H7 (cell line): Measurements from ENCODE around the gene CHID1. TPM values are rescaled to one million over a fixed set of nuclear protein-coding genes. Genes with fewer than 3 reads are reported as not detected.

Experiments
- DNase-seq: peaks from one replicate; pipeline ENCODE4 v3.0.0; 2012
- H3K27me3 ChIP-seq: 2 replicates; pipeline ENCODE4 v1.6.0; 2011; ENCODE audit warnings: mild to moderate bottlenecking, low read length; ENCODE audit not compliant: control insufficient read depth, insufficient read depth
- H3K36me3 ChIP-seq: replicated peaks from 2 replicates; pipeline ENCODE4 v1.5.1; 2011; ENCODE audit warnings: low read length; ENCODE audit not compliant: control insufficient read depth, insufficient read depth
- H3K4me3 ChIP-seq: 2 replicates; pipeline ENCODE4 v1.5.1; 2011; ENCODE audit warnings: low read depth, mild to moderate bottlenecking, control low read depth, low read length, moderate library complexity; ENCODE audit not compliant: insufficient read depth
- total RNA-seq: library from RNA; depleted of rRNA; stranded (reverse); fragments of >200 nt; shearing (Covaris generic); gene quantifications from 2 replicates; pipeline ENCODE4 v1.2.3, GENCODE V29; 2014; rRNA removed

Gene CHID1
- 36.9 and 38.1 TPM in 2 replicates for total RNA-seq

GRCh38 chr11:910589-911030, at the start of gene CHID1:
TSS of gene CHID1 (minus strand) at chr11:910810. CDS start at chr11:904816, 5,994 bp downstream.
- no peaks in the 10 kb centered on the region for H3K27me3 ChIP-seq
- H3K4me3 ChIP-seq: peak within 1 kb of the TSS; percentile 84
- H3K36me3 ChIP-seq: no peaks in the 10 kb centered on the region; the same call in 1 of the 2 replicates
- DNase-seq: peak; percentile 100

GRCh38 chr11:959608-960007, 49.0 kb upstream of the CHID1 start:
- H3K36me3 ChIP-seq: peaks cover 6% of the 10 kb centered on the region
- no peaks in the 10 kb centered on the region for H3K27me3 ChIP-seq
- peak; percentile 25 for DNase-seq
- H3K4me3 ChIP-seq: no peak overlapping the region

- Histone ChIP-seq H3K4me3 (no peak overlapping the region), H3K36me3 (peaks cover 6% of the 10 kb centered on the region), H3K27me3 (no peaks in the 10 kb centered on the region)
- peak; percentile 71 for DNase-seq
Measured at GRCh38 chr11:959027-959426, 48.4 kb upstream of the CHID1 start.

- H3K4me3 ChIP-seq: no peak overlapping the region
- peaks cover 4% of the 10 kb centered on the region for H3K36me3 ChIP-seq
- DNase-seq: peak; percentile 30
- no peaks in the 10 kb centered on the region for H3K27me3 ChIP-seq
Measured at GRCh38 chr11:958101-958500, 47.5 kb upstream of the CHID1 start.

- peaks cover 2% of the 10 kb centered on the region for H3K36me3 ChIP-seq
- no peaks in the 10 kb centered on the region for H3K27me3 ChIP-seq
- H3K4me3 ChIP-seq: no peak overlapping the region
- no peak for DNase-seq
Measured at GRCh38 chr11:957212-957920, 46.8 kb upstream of the CHID1 start.

- H3K4me3 ChIP-seq: no peak overlapping the region
- H3K36me3 ChIP-seq: peaks cover 2% of the 10 kb centered on the region
- H3K27me3 ChIP-seq: no peaks in the 10 kb centered on the region
- peak; percentile 48 for DNase-seq
Measured at GRCh38 chr11:955154-956063, 44.8 kb upstream of the CHID1 start.

- Histone ChIP-seq H3K36me3 (peaks cover 1% of the 10 kb centered on the region; the same call in 1 of the 2 replicates), H3K27me3 (no peaks in the 10 kb centered on the region), H3K4me3 (no peak overlapping the region)
- no peak for DNase-seq
Measured at GRCh38 chr11:954392-955153, 44.0 kb upstream of the CHID1 start.

- no peak overlapping the region for H3K4me3 ChIP-seq
Measured at GRCh38 chr11:953512-953911, 42.9 kb upstream of the CHID1 start.

GRCh38 chr11:952406-953385, 42.1 kb upstream of the CHID1 start:
- Histone ChIP-seq H3K27me3 (no peaks in the 10 kb centered on the region), H3K4me3 (no peak overlapping the region), H3K36me3 (peaks cover 1% of the 10 kb centered on the region; the same call in 1 of the 2 replicates)
- peak; percentile 43 for DNase-seq

More at GRCh38 chr11:953512-953911, 42.9 kb upstream of the CHID1 start:
- DNase-seq: no peak
- no peaks in the 10 kb centered on the region for H3K27me3 ChIP-seq
- H3K36me3 ChIP-seq: peaks cover 1% of the 10 kb centered on the region; the same call in 1 of the 2 replicates

- Histone ChIP-seq H3K36me3 (no peaks in the 10 kb centered on the region), H3K4me3 (no peak overlapping the region), H3K27me3 (no peaks in the 10 kb centered on the region)
- DNase-seq: no peak
Measured at GRCh38 chr11:951507-951906, 40.9 kb upstream of the CHID1 start.

GRCh38 chr11:947744-948143, 37.1 kb upstream of the CHID1 start:
- H3K36me3 ChIP-seq: no peaks in the 10 kb centered on the region; the same call in 1 of the 2 replicates
- H3K4me3 ChIP-seq: no peak overlapping the region
- DNase-seq: no peak
- no peaks in the 10 kb centered on the region for H3K27me3 ChIP-seq

GRCh38 chr11:945986-946385, 35.4 kb upstream of the CHID1 start:
- no peaks in the 10 kb centered on the region for H3K27me3 ChIP-seq
- no peak overlapping the region for H3K4me3 ChIP-seq
- peak; percentile 62 for DNase-seq
- H3K36me3 ChIP-seq: no peaks in the 10 kb centered on the region; the same call in 1 of the 2 replicates

- Histone ChIP-seq H3K36me3 (no peaks in the 10 kb centered on the region; the same call in 1 of the 2 replicates), H3K4me3 (no peak overlapping the region), H3K27me3 (no peaks in the 10 kb centered on the region)
- DNase-seq: peak; percentile 81
Measured at GRCh38 chr11:944711-945470, 34.3 kb upstream of the CHID1 start.
